Gastrocnemius medialis (tissue), 4 donors: ENCODE data around the gene TCERG1L.

Experiments used
- CTCF ChIP-seq, 5 experiments: fragments of 450-650 bp in 3 of 5; fragments of 200-600 bp in 2 of 5; sonication (generic) in 2 of 5; IDR thresholded peaks in 4 of 5; conservative IDR thresholded peaks in 1 of 5; 1 replicate in 4 of 5; 2 replicates in 1 of 5; pipeline ENCODE4 v1.5.1; 2016 to 2019; ENCODE audit warnings: antibody characterized with exemption in 5 of 5, mild to moderate bottlenecking in 3 of 5, moderate library complexity in 3 of 5
- POLR2A ChIP-seq, 2 donors: fragments of 450-650 bp; IDR thresholded peaks; one replicate each; pipeline ENCODE4 v1.6.1; 2017; ENCODE audit warnings: antibody characterized with exemption in 2 of 2, mild to moderate bottlenecking in 2 of 2, moderate library complexity in 2 of 2

GRCh38 chr10:131116216-131116990 is 195.1 kb downstream of the TCERG1L start:
- TF ChIP-seq POLR2A (IDR thresholded peaks at IDR 0.05) = no peak
- TF ChIP-seq CTCF (IDR thresholded peaks at IDR 0.05 in 4 of 5, conservative IDR thresholded peaks at IDR 0.05 in 1 of 5) = no peak
